Stimulated activated CD8-positive, alpha-beta memory T cell treated with anti-CD3 and anti-CD28 coated beads, Interleukin-4, amount 100 ng/mL, for 4 hours (primary cell): Measurements from ENCODE around the gene BOD1.

Experiments
- DNase-seq, 2 donors: peaks; one replicate each; pipeline ENCODE4 v3.0.0-alpha.2; 2020; ENCODE audit warnings: low read depth in 2 of 2, low spot score in 1 of 2

BOD1 gene

DNA sequence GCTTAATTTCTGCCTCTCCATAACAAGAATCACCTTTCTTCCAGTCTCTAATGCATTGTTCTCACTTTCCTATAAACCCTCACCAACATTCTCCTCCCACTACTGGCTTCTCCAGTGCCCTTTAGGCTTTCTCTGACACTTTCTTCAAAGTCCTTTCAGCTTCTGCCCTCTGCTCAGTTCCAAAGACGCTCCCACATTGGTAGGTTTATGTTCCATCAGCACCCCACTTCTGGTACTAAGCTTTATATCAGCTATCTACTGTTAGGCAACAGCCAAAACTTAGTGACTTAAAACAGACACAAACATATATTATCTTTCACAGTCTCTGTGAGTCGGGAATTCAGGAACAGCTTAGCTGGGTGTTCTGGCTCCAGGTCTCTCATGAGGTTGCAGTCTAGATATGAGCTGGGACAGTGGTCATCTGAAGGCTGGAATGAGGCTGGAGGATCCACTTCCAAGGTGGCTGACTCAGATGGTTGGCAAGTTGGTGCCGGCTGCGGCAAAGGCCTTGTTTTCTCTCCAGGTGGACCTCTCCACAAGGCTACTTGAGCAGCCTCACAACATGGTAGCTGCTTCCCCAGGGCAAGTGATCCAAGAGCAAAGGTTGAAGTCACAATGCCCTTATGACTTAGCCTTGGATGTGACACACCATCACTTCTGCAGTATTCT lies 37.4 kb downstream of the BOD1 start:
- DNase-seq: no peak

GRCh38 chr5:173577817-173578216 lies 38.6 kb downstream of the BOD1 start:
- DNase-seq: no peak

GRCh38 chr5:173577166-173577565 lies 39.3 kb downstream of the BOD1 start:
- DNase-seq: no peak

DNA sequence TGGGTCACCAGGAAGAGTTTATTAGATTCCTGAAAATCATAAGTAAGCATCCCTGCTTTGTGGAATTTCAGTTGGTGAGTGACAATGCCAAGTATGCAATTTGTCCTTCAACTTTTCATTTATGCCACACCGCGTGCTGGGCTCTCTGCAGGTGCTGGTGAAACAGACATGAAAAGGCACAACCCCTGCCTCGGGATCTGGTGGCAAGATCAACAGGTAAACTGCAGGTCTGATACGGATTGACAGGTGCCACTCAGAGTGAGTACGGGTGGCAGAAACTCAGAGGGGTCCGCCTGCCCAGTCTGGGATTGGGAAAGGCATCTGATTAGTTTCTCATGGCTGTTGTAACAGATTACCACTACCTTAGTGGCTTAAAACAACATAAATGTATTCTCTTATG lies 40.5 kb downstream of the BOD1 start:
- no peak for DNase-seq

DNA sequence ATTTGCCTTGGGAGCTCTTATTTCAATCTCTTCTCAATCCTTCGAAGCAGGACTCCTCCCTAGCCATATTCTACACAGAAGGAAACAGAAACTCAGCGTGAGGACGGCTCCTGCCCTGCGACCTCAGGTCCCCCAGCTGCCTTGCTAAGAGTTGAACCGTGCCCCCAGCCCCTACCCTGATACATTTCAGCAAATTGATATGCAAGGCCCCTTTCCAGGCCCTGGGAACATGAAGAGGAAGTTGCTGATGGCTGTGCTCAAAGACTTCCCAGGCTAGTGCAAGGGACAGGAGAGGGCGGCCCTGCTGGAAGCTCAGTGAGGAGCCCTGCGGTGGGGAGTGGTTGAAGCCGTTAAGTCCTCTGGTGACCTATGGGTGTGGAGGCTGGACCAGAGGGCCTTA lies 41.5 kb downstream of the BOD1 start:
- no peak for DNase-seq

GRCh38 chr5:173573126-173573960 lies 43.1 kb downstream of the BOD1 start:
- DNase-seq: peak; percentile 1 to 16

DNA sequence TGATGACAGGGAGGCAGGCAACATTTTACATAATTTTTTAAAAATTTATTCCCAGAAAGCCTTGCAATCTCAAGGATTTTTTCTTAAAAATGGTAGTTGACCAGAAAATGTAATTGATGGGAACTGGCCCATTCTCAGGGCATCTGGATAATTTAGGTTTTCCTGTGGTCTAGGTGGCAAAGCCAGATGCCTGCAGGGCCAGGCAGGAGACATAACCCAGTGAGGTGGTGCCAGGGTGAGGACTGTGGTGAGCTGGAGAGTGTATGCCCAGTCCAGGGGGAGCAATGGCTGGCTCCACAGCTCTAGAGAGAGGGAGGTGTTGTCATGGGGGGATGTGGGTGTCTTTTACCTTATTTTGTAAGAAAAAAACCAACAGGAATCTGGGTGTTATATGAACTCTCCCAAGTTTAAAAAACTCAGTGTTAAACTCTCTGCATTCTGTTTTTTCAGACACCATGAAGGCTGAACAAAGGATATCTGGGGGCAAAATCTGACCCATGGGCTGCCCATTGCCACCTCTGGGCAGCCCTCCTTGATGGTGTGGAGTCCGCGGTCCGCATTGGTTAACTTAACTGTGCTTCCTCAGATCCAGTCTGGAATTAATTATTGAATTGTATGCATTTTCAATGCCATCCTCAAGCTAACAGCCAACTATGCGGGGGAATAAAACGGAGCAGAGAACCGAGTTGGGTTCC lies 43.9 kb downstream of the BOD1 start:
- no peak for DNase-seq

- no peak for DNase-seq
Observed at GRCh38 chr5:173570321-173571090, 45.9 kb downstream of the BOD1 start.

GRCh38 chr5:173568703-173569102 lies 47.7 kb downstream of the BOD1 start:
- no peak for DNase-seq

DNA sequence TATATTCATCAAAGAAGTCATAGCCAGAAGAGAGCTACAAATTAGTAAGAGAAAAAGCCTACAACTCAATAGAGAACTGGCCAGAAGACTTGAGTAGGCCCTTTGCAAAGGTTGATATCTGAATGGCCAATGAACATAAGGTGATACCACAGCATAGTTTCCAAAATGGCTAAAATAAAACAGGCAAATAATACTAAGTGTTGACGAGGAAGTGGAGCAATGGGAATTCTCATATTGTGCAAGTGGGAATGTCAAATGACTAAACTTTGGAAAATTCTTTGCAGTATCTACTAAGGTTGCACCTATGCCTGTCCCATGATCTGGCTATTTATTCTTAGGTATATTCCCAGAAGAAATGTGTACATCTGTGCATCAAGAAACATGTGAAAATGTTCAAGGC lies 48.3 kb downstream of the BOD1 start:
- no peak for DNase-seq

DNA sequence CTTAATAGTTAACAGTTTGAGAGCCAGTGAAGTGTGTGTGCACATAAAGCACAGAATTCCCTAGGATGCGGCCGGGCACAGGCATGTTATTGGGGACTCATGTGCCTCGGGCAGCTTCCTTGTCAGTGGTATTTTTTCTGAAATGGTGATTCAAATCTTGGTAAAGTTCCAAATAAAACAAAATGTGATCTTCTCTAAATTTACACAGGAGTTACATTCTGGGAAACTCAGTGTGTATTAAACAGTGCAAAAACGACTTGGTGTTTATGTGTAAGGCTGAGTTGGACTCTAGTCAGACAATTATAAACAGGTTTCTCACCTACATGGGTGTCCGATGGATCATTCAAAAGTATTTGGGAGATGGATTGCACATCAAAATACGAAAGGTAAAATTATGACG lies 48.9 kb downstream of the BOD1 start:
- no peak for DNase-seq

DNA sequence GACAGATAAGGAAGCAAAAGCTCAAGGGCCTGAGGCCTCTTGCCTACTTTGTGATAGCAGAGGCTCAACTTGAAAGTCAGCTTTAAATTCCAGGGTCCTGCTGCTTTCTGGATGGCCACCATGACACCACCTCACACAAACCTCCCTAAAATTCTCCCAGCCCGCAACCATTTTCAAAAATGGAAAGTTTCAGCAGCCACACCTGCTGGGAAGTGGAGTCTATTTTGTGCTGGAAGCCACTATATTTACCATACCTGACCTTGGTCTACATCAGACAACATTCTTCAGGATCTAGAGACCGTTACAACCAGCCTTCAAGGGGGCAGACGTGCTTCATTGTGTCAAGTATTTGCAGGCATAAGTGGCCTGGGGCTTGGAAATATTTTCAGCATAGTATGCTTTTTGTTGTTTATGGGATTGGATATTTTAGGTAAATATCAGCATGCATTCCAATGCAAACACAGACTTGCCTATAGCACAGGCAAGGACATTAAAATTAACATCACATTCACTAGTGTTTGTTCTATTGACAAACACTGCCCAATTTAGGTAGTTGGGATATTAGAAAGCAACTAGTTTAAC lies 50.9 kb downstream of the BOD1 start:
- no peak for DNase-seq

GRCh38 chr5:173564106-173564505 lies 52.3 kb downstream of the BOD1 start:
- DNase-seq: no peak

DNA sequence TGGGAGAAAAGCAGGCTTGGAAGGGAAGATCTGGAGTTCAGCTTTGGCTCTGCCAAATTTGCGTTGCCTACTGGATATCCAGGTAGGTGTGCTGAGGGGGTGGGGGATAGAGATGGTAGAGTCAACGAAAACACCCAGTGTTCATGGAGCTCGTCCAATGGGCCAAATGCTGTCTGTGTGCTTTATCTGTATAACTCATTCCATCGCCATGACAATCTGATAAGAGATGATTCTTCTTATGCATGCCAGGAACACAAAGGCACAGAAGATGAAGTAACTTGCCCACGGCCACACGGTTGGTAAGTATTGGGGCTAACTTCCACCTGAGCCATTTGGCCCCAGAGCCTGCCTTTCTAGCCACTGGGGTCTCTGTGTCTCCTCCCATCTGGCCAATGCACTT lies 53.2 kb downstream of the BOD1 start:
- DNase-seq: no peak

DNA sequence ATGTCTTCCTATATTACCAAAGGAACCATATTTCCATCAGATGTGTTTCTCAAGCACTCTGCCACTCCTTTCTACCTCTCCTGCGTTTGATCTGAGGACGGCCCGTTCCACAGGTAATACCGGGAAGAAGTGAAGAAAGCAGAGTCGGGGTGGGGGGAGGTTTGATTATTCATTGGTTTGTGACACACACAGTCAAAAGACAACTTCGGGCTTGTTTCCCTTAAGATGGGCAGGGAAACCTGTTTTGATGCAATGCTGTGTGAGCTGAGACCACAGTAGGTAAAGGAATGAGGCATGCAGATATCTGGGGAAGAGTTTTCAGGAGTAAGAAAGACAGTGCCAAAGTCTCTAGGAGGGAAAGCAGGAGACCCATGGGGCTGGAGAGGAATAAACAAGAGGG lies 54.0 kb downstream of the BOD1 start:
- DNase-seq: no peak
